Measurements from ENCODE around the gene SDK1.

The SDK1 gene

GRCh38 chr7:4164556-4164955 lies 863.5 kb downstream of the SDK1 start:
- Mint-ChIP-seq H3K27me3 (no peaks in the 10 kb centered on the region), H3K36me3 (no peaks in the 10 kb centered on the region), H3K9me3 (ENCODE audit: low read depth) (no peaks in the 10 kb centered on the region), H3K4me1 (ENCODE audit: low read depth) (no peaks in the 10 kb centered on the region), H3K27ac (no peak overlapping the region), H3K4me3 (no peak overlapping the region)

GRCh38 chr7:4166340-4166739 lies 865.3 kb downstream of the SDK1 start:
- Mint-ChIP-seq H3K4me1 (ENCODE audit: low read depth) (no peaks in the 10 kb centered on the region), H3K4me3 (no peak overlapping the region), H3K27me3 (no peaks in the 10 kb centered on the region), H3K27ac (no peak overlapping the region), H3K9me3 (ENCODE audit: low read depth) (no peaks in the 10 kb centered on the region), H3K36me3 (no peaks in the 10 kb centered on the region)

DNA sequence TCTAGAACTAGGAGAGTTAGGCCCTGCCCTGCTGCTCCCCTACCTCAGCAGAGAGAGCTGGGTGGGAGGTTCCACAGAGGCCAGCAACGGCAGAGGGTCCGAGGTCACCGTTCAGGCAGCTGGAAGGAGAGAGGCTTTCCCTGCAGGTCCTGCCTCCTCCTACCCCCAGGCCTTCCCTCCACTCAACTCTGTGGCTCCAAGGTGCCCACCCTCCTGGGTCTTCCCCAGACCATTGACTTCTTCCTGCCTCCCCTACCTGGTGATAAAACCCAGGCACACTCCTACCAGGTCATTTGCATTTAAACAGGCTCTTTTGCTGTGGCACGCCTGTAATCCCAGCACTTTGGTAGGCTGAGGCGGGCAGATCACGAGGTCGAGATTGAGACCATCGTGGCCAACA lies 865.8 kb downstream of the SDK1 start:
- no peaks in the 10 kb centered on the region for H3K27me3 Mint-ChIP-seq
- H3K27ac Mint-ChIP-seq, result no peak overlapping the region
- H3K4me1 Mint-ChIP-seq (ENCODE audit: low read depth), result no peaks in the 10 kb centered on the region
- no peaks in the 10 kb centered on the region for H3K36me3 Mint-ChIP-seq
- no peaks in the 10 kb centered on the region for H3K9me3 Mint-ChIP-seq (ENCODE audit: low read depth)
- H3K4me3 Mint-ChIP-seq, result no peak overlapping the region

DNA sequence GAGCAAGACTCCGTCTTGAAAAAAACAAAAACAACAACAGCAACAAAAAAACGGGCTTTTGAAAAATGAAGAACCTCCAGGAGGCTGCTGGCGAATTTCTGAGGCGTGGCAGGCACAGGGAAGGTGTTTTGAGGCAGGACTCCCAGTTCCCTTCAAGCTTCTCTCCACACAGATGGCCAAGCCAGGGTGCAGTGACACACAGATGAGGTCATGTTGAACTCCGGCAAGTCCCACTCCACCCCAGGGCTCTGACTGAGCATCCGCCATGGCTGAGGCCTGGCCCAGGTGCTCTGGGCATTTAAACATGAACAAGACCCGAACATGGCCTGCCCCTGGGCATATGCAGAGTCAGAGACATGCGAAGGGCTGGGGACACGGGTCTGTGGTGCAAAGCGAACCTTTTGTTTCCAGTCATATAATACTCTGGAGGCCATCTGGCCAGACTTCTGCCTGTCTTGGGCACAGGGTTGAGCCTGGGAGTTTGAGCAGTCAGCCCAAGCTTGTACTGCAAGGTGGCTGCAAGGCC lies 866.4 kb downstream of the SDK1 start:
- H3K4me1 Mint-ChIP-seq (ENCODE audit: low read depth), result no peaks in the 10 kb centered on the region
- H3K27me3 Mint-ChIP-seq, result no peaks in the 10 kb centered on the region
- H3K27ac Mint-ChIP-seq, result no peak overlapping the region

GRCh38 chr7:4168041-4168440 lies 867.0 kb downstream of the SDK1 start:
- H3K27me3 Mint-ChIP-seq, result no peaks in the 10 kb centered on the region
- no peak overlapping the region for H3K4me3 Mint-ChIP-seq
- H3K4me1 Mint-ChIP-seq (ENCODE audit: low read depth), result no peaks in the 10 kb centered on the region
- no peaks in the 10 kb centered on the region for H3K9me3 Mint-ChIP-seq (ENCODE audit: low read depth)
- H3K27ac Mint-ChIP-seq, result no peak overlapping the region
- H3K36me3 Mint-ChIP-seq, result no peaks in the 10 kb centered on the region

More for the DNA sequence above, 866.4 kb downstream of the SDK1 start:
- Mint-ChIP-seq H3K4me3 (no peak overlapping the region), H3K36me3 (no peaks in the 10 kb centered on the region), H3K9me3 (ENCODE audit: low read depth) (no peaks in the 10 kb centered on the region)

DNA sequence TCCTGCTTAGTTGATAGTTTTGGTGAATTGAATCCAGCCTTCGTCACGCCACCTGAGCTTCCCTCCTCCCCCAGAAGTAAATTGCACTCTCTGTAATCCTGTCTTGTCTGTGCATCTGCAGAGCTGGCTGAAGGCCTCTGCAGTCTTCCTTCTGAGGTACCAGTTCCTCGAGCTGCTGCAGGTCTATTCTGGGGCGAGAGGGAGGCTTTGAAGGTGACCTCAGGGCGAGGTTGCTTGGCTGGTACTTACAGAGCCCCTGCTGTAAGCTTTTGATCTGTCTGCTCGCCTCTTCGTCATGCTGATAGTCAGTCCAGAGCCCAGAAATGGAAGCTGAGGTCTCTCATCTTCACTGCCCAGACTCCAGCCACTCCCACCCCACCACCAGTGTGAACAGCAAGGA lies 867.5 kb downstream of the SDK1 start:
- H3K4me3 Mint-ChIP-seq, result no peak overlapping the region
- H3K27ac Mint-ChIP-seq, result no peak overlapping the region
- H3K36me3 Mint-ChIP-seq, result no peaks in the 10 kb centered on the region

DNA sequence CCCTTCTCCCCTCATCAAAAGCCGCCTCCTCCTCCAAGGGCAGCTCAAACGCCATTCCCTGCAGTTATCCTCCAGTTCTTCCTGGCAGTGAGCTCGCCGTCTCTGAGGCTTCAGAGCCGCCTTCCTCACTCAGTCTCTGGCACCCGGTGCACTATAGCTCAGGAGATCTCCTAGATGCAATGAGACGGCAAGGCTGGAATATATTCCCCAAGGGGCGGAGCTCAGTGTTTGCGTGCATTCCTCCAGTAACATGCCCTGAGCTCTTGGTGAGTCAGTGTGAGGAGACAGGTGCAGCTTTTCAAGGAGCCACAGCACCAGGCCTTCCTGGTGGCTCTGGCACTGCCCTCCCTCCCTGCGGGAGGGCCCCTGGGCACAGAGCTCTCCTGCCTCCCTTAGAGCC lies 868.4 kb downstream of the SDK1 start:
- Mint-ChIP-seq H3K27me3 (no peaks in the 10 kb centered on the region), H3K27ac (no peak overlapping the region), H3K9me3 (ENCODE audit: low read depth) (no peaks in the 10 kb centered on the region), H3K4me3 (no peak overlapping the region), H3K4me1 (ENCODE audit: low read depth) (no peaks in the 10 kb centered on the region), H3K36me3 (no peaks in the 10 kb centered on the region)

More for the DNA sequence above, 867.5 kb downstream of the SDK1 start:
- Mint-ChIP-seq H3K4me1 (ENCODE audit: low read depth) (no peaks in the 10 kb centered on the region), H3K9me3 (ENCODE audit: low read depth) (no peaks in the 10 kb centered on the region), H3K27me3 (no peaks in the 10 kb centered on the region)

DNA sequence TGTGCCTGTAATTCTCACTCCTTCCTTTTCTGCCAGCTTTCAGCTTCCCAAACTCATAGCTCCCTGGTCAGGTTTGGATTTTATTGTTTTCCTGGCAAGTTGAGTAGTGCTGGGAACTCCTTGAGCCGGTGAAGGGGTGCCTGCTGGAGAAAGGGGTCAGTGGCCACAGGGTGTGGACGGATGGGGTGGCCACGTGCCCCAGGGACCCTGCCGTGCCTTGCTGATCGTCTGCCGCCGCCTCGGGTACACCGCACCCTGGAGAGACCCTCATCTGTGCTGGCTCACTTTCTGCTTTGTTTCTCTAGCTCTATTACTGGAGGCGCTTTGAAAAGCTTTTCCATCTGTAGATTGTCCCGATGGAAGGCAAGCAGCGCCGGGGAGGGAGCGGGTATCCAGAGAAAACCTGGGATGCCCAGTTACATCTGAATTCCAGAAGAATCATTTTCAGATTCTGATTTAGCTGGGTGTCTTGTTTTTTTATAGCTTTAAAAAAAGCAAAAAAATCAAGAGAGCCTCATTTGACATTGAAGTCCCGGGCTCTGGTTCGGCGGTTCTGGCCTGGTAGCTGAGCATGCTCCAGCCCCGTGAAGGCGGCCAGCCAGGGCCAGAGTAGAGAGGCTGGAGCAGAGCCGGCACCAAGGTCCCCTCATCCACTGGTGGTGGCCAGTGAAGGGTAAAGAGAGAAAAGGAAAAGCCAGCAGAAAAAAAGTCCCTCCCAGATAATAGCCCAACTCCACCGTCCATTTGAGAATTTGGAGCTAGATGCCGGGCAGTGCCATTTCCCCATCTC lies 870.1 kb downstream of the SDK1 start:
- Mint-ChIP-seq H3K4me3 (no peak overlapping the region), H3K36me3 (no peaks in the 10 kb centered on the region), H3K4me1 (ENCODE audit: low read depth) (no peaks in the 10 kb centered on the region), H3K9me3 (ENCODE audit: low read depth) (no peaks in the 10 kb centered on the region), H3K27ac (no peak overlapping the region), H3K27me3 (no peaks in the 10 kb centered on the region)

- no peaks in the 10 kb centered on the region for H3K4me1 Mint-ChIP-seq (ENCODE audit: low read depth)
- H3K27ac Mint-ChIP-seq, result no peak overlapping the region
- H3K36me3 Mint-ChIP-seq, result no peaks in the 10 kb centered on the region
- H3K4me3 Mint-ChIP-seq, result no peak overlapping the region
- no peaks in the 10 kb centered on the region for H3K27me3 Mint-ChIP-seq
- H3K9me3 Mint-ChIP-seq (ENCODE audit: low read depth), result no peaks in the 10 kb centered on the region
These were observed 871.8 kb downstream of the SDK1 start for GRCh38 chr7:4172883-4173282.

DNA sequence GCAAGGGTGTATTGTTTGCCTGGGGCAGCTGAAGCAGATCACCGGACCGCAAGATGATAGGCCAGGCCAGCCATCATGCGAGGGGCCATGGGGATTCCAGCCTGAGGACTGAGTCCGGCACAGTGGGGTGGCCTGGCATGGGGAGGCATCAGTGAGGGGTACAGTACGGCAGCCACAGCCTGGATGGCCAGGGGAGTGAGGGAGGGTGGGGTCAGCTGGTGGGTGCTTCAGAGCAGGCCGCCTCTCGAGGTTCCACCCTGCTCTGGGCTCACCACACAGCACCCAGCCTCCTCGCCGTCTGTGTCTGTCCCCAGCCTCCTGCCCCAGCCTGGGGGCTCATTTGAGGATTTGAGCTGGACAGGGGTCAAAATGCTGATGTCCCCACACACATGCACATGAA lies 872.6 kb downstream of the SDK1 start:
- Mint-ChIP-seq H3K4me1 (ENCODE audit: low read depth) (no peaks in the 10 kb centered on the region), H3K27ac (no peak overlapping the region), H3K36me3 (no peaks in the 10 kb centered on the region), H3K4me3 (no peak overlapping the region), H3K27me3 (no peaks in the 10 kb centered on the region), H3K9me3 (ENCODE audit: low read depth) (no peaks in the 10 kb centered on the region)

- Mint-ChIP-seq H3K36me3 (no peaks in the 10 kb centered on the region), H3K27ac (no peak overlapping the region), H3K4me3 (no peak overlapping the region), H3K4me1 (ENCODE audit: low read depth) (no peaks in the 10 kb centered on the region), H3K9me3 (ENCODE audit: low read depth) (no peaks in the 10 kb centered on the region), H3K27me3 (no peaks in the 10 kb centered on the region)
These were observed 873.0 kb downstream of the SDK1 start for GRCh38 chr7:4174016-4174415.

GRCh38 chr7:4174451-4174850 lies 873.4 kb downstream of the SDK1 start:
- Mint-ChIP-seq H3K36me3 (no peaks in the 10 kb centered on the region), H3K4me1 (ENCODE audit: low read depth) (no peaks in the 10 kb centered on the region), H3K9me3 (ENCODE audit: low read depth) (no peaks in the 10 kb centered on the region), H3K27me3 (no peaks in the 10 kb centered on the region), H3K4me3 (no peak overlapping the region), H3K27ac (no peak overlapping the region)

- Mint-ChIP-seq H3K27me3 (no peaks in the 10 kb centered on the region), H3K36me3 (no peaks in the 10 kb centered on the region), H3K4me3 (no peak overlapping the region), H3K4me1 (ENCODE audit: low read depth) (no peaks in the 10 kb centered on the region), H3K9me3 (ENCODE audit: low read depth) (no peaks in the 10 kb centered on the region), H3K27ac (no peak overlapping the region)
These were observed 873.8 kb downstream of the SDK1 start for GRCh38 chr7:4174884-4175283.

DNA sequence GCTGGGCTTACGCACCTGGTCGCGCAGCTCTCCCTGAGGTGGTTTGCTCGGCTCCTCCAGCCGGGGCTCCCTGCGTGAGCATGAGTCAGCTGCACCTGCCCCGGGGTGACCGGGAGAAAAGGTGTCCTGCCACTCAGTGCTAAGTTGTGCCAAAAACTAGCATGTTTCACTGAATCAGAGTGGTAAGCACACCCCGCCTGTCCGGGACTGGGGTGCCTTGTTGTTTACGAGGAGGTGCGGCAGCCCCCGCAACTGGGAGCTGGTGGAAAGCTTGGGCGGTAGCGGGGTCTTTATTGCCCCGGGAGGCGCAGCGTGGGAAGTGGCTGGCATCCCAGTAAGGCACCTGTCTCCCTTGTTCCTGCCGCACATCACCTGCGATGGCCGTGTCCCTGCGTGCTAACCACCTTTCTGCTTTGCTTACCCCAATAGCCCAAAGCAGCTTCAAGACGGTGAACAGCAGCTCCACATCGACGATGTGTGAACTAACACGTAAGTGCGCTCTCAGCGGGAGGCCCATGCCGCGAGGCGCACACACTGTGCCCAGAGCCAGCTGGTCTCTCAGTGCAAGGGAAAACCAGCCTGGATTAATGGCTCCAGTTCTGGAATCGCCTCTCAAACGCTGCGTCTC lies 874.4 kb downstream of the SDK1 start:
- Mint-ChIP-seq H3K27me3 (no peaks in the 10 kb centered on the region), H3K4me1 (ENCODE audit: low read depth) (no peaks in the 10 kb centered on the region), H3K4me3 (no peak overlapping the region), H3K36me3 (no peaks in the 10 kb centered on the region), H3K9me3 (ENCODE audit: low read depth) (no peaks in the 10 kb centered on the region), H3K27ac (no peak overlapping the region)

GRCh38 chr7:4177001-4177400 lies 875.9 kb downstream of the SDK1 start:
- Mint-ChIP-seq H3K36me3 (no peaks in the 10 kb centered on the region), H3K9me3 (ENCODE audit: low read depth) (no peaks in the 10 kb centered on the region), H3K4me3 (no peak overlapping the region), H3K27ac (no peak overlapping the region), H3K27me3 (no peaks in the 10 kb centered on the region), H3K4me1 (ENCODE audit: low read depth) (no peaks in the 10 kb centered on the region)

- Mint-ChIP-seq H3K27ac (no peak overlapping the region), H3K27me3 (no peaks in the 10 kb centered on the region), H3K36me3 (no peaks in the 10 kb centered on the region), H3K4me1 (ENCODE audit: low read depth) (no peaks in the 10 kb centered on the region), H3K9me3 (ENCODE audit: low read depth) (no peaks in the 10 kb centered on the region), H3K4me3 (no peak overlapping the region)
These were observed 877.4 kb downstream of the SDK1 start for GRCh38 chr7:4178416-4178815.

Data from activated naive CD8-positive, alpha-beta T cell (primary cell).